Measurements from ENCODE around the gene DCUN1D5. TPM values are rescaled to one million over a fixed set of nuclear protein-coding genes. Genes with fewer than 3 reads are reported as not detected.

Gene DCUN1D5
- total RNA-seq (10 to 100 TPM; 13.9 to 14.0 TPM), total RNA-seq (14.3 to 22.6 reads per million in 2 donors)

GRCh38 chr11:103091801-103092524 lies at the start of gene DCUN1D5:
DCUN1D5 (minus strand) TSS chr11:103092160; CDS start chr11:103091872, 288 bp downstream.
- peak within 1 kb of the TSS; percentile 92 for H3K4me3 Mint-ChIP-seq
- peak; percentile 98 for ATAC-seq
- no peaks in the 10 kb centered on the region for H3K9me3 ChIP-seq (ENCODE audit: control insufficient read depth, low read length, poor library complexity, severe bottlenecking)
- peak within 1 kb of the TSS; percentile 92 for H3K27ac Mint-ChIP-seq
- H3K36me3 Mint-ChIP-seq (ENCODE audit: low read depth), result no peaks in the 10 kb centered on the region
- H3K4me1 Mint-ChIP-seq, result peaks cover 18% of the 10 kb centered on the region
- peaks cover 24% of the 10 kb centered on the region for H3K27me3 Mint-ChIP-seq
- peak; percentile 87 to 92 (median 88) for DNase-seq

- no peaks in the 10 kb centered on the region for H3K9me3 ChIP-seq (ENCODE audit: control insufficient read depth, low read length, poor library complexity, severe bottlenecking)
- Mint-ChIP-seq H3K27me3 (no peaks in the 10 kb centered on the region), H3K4me1 (no peaks in the 10 kb centered on the region), H3K27ac (no peak overlapping the region), H3K36me3 (ENCODE audit: low read depth) (peaks cover 5% of the 10 kb centered on the region), H3K4me3 (no peak overlapping the region)
- ATAC-seq (no peak), DNase-seq (no peak)
Measured at GRCh38 chr11:103125462-103125861, 33.5 kb upstream of the DCUN1D5 start.

- H3K9me3 ChIP-seq (ENCODE audit: control insufficient read depth, low read length, poor library complexity, severe bottlenecking), result no peaks in the 10 kb centered on the region
- Mint-ChIP-seq H3K4me3 (no peak overlapping the region), H3K4me1 (peaks cover 5% of the 10 kb centered on the region), H3K27ac (no peak overlapping the region), H3K36me3 (ENCODE audit: low read depth) (no peaks in the 10 kb centered on the region), H3K27me3 (no peaks in the 10 kb centered on the region)
- ATAC-seq (no peak), DNase-seq (no peak)
Measured at GRCh38 chr11:103114836-103115235, 22.9 kb upstream of the DCUN1D5 start.

GRCh38 chr11:103112364-103112763 lies 20.4 kb upstream of the DCUN1D5 start:
- H3K4me3 Mint-ChIP-seq, result no peak overlapping the region
- H3K4me1 Mint-ChIP-seq, result peaks cover 11% of the 10 kb centered on the region
- H3K9me3 ChIP-seq (ENCODE audit: control insufficient read depth, low read length, poor library complexity, severe bottlenecking), result no peaks in the 10 kb centered on the region
- H3K27ac Mint-ChIP-seq, result no peak overlapping the region
- H3K36me3 Mint-ChIP-seq (ENCODE audit: low read depth), result no peaks in the 10 kb centered on the region
- no peak for ATAC-seq
- no peak for DNase-seq
- no peaks in the 10 kb centered on the region for H3K27me3 Mint-ChIP-seq

- ATAC-seq (no peak), DNase-seq (no peak)
- H3K4me1 Mint-ChIP-seq, result peaks cover 11% of the 10 kb centered on the region
- H3K27me3 Mint-ChIP-seq, result no peaks in the 10 kb centered on the region
- H3K36me3 Mint-ChIP-seq (ENCODE audit: low read depth), result no peaks in the 10 kb centered on the region
- H3K27ac Mint-ChIP-seq, result no peak overlapping the region
- no peaks in the 10 kb centered on the region for H3K9me3 ChIP-seq (ENCODE audit: control insufficient read depth, low read length, poor library complexity, severe bottlenecking)
- no peak overlapping the region for H3K4me3 Mint-ChIP-seq
Measured at GRCh38 chr11:103111400-103111799, 19.4 kb upstream of the DCUN1D5 start.

DNA sequence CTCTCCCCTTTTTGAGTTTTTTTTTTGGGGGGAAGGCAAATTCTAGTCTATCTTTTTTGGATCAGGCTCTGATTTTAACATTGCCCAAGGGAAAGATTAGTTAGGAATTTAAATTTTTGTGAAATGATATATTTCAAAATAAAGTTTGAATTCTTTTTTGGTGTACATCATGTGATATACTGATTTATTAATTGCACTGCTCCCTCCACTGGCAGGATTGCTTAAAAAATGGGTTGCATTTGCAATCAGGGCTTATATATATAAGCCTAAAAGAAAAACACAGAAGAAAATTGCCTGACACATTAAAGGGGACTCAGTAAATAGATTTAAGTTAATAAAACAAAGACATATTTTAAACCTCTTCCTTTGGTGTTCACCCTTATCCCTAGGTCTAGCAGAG lies 18.4 kb upstream of the DCUN1D5 start:
- Mint-ChIP-seq H3K27ac (no peak overlapping the region), H3K27me3 (no peaks in the 10 kb centered on the region), H3K36me3 (ENCODE audit: low read depth) (no peaks in the 10 kb centered on the region), H3K4me3 (no peak overlapping the region), H3K4me1 (peaks cover 11% of the 10 kb centered on the region)
- no peak for ATAC-seq
- no peaks in the 10 kb centered on the region for H3K9me3 ChIP-seq (ENCODE audit: control insufficient read depth, low read length, poor library complexity, severe bottlenecking)
- no peak for DNase-seq

DNA sequence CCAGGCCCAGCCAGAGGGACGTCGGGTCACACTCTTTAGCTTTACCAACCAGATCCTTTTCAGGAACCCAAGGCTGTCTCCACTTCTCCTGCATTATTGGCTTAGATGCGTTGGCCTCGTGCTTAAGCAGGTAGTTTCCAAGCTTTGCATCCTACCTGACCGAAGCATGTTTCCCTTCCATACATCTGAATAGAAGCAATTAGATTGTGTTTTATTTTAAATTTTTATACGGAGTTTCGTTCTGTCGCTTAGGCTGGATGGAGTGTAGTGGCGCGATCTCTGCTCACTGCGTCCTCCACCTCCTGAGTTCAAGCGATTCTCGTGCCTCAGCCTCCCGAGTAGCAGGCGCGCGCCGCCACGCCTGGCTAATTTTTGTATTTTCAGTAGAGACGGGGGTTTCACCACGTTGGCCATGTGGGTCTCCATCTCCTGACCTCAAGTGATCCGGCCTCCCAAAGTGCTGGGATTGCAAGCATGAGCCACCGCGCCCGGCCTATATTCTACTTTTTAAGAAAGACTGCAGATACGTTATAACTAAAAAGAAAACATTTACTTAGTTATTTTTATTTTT lies 17.9 kb upstream of the DCUN1D5 start:
- no peaks in the 10 kb centered on the region for H3K9me3 ChIP-seq (ENCODE audit: control insufficient read depth, low read length, poor library complexity, severe bottlenecking)
- peaks cover 11% of the 10 kb centered on the region for H3K4me1 Mint-ChIP-seq
- H3K36me3 Mint-ChIP-seq (ENCODE audit: low read depth), result no peaks in the 10 kb centered on the region
- no peak for ATAC-seq
- H3K27ac Mint-ChIP-seq, result peak overlapping the region; percentile 97
- H3K27me3 Mint-ChIP-seq, result no peaks in the 10 kb centered on the region
- peak overlapping the region; percentile 95 for H3K4me3 Mint-ChIP-seq
- no peak for DNase-seq

- peaks cover 11% of the 10 kb centered on the region for H3K4me1 Mint-ChIP-seq
- no peaks in the 10 kb centered on the region for H3K9me3 ChIP-seq (ENCODE audit: control insufficient read depth, low read length, poor library complexity, severe bottlenecking)
- peaks cover 6% of the 10 kb centered on the region for H3K27me3 Mint-ChIP-seq
Measured at GRCh38 chr11:103108933-103109817, 17.2 kb upstream of the DCUN1D5 start, which contains the start of gene DYNC2H1. DYNC2H1 (plus strand) TSS chr11:103109426; CDS start chr11:103109575, 149 bp downstream.

GRCh38 chr11:103097279-103097678 lies 5.3 kb upstream of the DCUN1D5 start:
- H3K4me1 Mint-ChIP-seq, result peaks cover 3% of the 10 kb centered on the region
- no peaks in the 10 kb centered on the region for H3K36me3 Mint-ChIP-seq (ENCODE audit: low read depth)
- no peak for DNase-seq
- H3K4me3 Mint-ChIP-seq, result no peak overlapping the region
- peaks cover 54% of the 10 kb centered on the region for H3K27me3 Mint-ChIP-seq
- no peak for ATAC-seq
- no peak overlapping the region for H3K27ac Mint-ChIP-seq
- no peaks in the 10 kb centered on the region for H3K9me3 ChIP-seq (ENCODE audit: control insufficient read depth, low read length, poor library complexity, severe bottlenecking)

More at GRCh38 chr11:103108933-103109817, 17.2 kb upstream of the DCUN1D5 start, which contains the start of gene DYNC2H1:
- DNase-seq (peak; percentile 79 to 83 (median 80)), ATAC-seq (peak; percentile 95)
- Mint-ChIP-seq H3K4me3 (peak within 1 kb of the TSS; percentile 95), H3K27ac (peak within 1 kb of the TSS; percentile 97), H3K36me3 (ENCODE audit: low read depth) (no peaks in the 10 kb centered on the region)

DNA sequence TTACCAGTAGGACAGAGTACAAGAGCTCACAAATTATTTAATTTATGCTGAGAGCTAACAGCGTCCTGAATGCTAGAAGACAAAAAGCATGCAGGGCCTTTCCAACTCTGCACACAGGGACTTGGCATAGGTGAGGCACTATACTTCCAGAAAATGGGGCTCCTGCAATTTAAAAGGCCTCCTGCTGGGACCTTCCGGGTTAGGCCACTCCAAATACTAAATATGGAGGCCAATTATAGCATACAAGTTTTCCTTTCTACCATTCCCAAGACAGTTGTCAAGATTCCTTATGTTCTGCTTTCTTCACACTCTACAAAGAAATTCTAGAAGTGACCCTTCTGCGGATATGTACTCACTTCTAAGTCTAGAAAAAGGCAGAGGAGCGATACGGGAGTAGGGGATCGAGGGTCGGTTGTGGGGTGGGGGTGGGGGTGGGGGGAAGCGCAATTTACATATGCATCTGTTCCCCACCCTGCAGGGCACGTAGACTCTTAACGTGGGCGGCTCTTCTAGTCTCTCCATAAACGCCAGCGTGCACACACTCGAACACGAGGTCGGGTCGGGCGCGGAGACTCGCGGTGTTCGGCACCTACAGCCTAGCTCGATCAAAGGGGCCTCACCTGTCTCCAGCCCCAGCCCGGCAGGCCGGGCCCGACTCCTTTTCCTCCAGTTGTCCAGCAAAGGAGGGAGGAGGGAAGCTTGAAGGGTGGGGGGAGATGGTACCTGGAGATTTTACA lies 728 bp downstream of the DCUN1D5 start:
- peak overlapping the region; percentile 92 for H3K4me3 Mint-ChIP-seq
- H3K36me3 Mint-ChIP-seq (ENCODE audit: low read depth), result peaks cover 2% of the 10 kb centered on the region
- ATAC-seq (peak; percentile 57), DNase-seq (peak in 2 of 3 donors; percentile 11 to 14)
- no peaks in the 10 kb centered on the region for H3K9me3 ChIP-seq (ENCODE audit: control insufficient read depth, low read length, poor library complexity, severe bottlenecking)
- H3K4me1 Mint-ChIP-seq, result peaks cover 21% of the 10 kb centered on the region
- H3K27me3 Mint-ChIP-seq, result peaks cover 18% of the 10 kb centered on the region
- H3K27ac Mint-ChIP-seq, result peak overlapping the region; percentile 92

DNA sequence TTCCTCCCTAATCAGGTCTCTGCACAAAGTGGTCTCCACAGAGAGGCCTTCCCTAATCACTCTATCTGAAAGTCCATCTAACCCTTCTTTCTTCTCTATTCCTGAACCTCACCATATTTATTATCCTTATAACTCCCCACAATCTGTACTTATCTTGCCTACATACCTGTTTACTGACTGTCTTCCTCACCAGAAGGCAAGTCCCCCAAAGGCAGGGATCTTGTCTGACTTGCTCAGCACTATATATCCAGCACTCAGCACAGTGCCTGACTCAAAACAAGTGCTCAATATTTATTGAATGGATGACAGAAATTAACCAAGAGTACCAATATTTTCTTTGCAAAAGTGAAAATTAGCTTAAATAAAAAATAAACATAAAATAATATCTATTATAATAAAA lies 5.5 kb downstream of the DCUN1D5 start:
- Mint-ChIP-seq H3K4me1 (peaks cover 20% of the 10 kb centered on the region), H3K27ac (no peak overlapping the region)

DNA sequence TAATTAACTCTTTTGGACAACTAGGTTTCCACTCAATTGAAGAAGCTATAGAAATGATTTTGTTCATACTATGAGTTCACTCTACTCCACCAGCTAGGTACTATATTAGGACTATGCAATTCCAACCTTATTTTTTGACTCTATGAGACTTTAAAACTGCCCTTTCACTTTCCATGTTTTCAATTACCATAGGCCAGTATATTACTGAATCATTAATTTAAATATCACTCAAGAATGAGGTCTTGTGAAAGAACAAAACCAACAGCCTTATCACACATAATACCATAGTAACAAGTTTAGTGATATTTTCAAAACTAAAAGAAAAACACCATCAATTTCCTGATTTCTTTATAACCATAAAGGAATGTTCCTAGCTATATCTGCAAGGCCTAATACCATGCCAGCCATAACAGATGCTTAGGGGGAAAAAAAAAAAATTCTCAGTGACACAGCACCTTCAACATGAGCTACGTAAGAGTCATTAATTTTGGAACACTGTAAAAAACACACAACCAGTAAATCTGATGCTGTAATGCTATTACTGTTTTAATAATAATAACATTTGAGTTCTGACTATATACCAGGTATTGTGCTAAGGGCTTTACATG lies 6.1 kb downstream of the DCUN1D5 start:
- ATAC-seq (no peak), DNase-seq (no peak)
- H3K9me3 ChIP-seq (ENCODE audit: control insufficient read depth, low read length, poor library complexity, severe bottlenecking), result no peaks in the 10 kb centered on the region
- peaks cover 17% of the 10 kb centered on the region for H3K4me1 Mint-ChIP-seq
- no peak overlapping the region for H3K4me3 Mint-ChIP-seq
- peak overlapping the region; percentile 41 for H3K27ac Mint-ChIP-seq
- H3K36me3 Mint-ChIP-seq (ENCODE audit: low read depth), result peaks cover 2% of the 10 kb centered on the region
- H3K27me3 Mint-ChIP-seq, result no peaks in the 10 kb centered on the region

More for the DNA sequence above, 5.5 kb downstream of the DCUN1D5 start:
- no peaks in the 10 kb centered on the region for H3K9me3 ChIP-seq (ENCODE audit: control insufficient read depth, low read length, poor library complexity, severe bottlenecking)
- Mint-ChIP-seq H3K36me3 (ENCODE audit: low read depth) (peaks cover 2% of the 10 kb centered on the region), H3K4me3 (no peak overlapping the region), H3K27me3 (no peaks in the 10 kb centered on the region)
- ATAC-seq, result no peak
- DNase-seq, result no peak
